ENCODE data around the gene DDX31.

The DDX31 gene

DNA sequence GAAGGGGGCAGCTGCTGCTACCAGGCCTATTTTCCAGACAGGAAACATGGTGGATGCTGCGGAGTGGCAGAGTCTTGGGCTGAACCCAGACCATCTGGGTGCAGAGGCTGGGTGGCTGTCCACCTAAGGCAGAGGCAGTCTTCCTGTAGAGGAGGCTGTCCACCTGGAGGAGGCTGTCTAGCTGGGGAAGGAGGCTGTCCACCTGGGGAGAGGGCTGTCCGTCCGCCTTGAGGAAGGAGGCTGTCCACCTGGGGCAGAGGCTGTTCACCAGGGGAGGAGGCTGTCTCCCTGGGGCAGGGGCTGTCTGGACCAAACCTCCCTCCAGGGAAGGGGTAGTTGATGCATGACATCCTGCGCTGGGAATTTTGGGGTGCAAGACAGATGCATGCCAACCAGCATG is 126.5 kb downstream of the DDX31 start:
- no peak for DNase-seq

Data from stimulated activated CD8-positive, alpha-beta memory T cell treated with anti-CD3 and anti-CD28 coated beads, Interleukin-4, amount 100 ng/mL, for 48 hours (primary cell).